SK-MEL-5 (cell line): Measurements from ENCODE around the gene DENND6B. TPM values are rescaled to one million over a fixed set of nuclear protein-coding genes. Genes with fewer than 3 reads are reported as not detected.
"Not testable (repeated sequence)": the region's sequence is repeated elsewhere in the genome, so short reads cannot be mapped to it uniquely, and the experiment has no call there.

Source experiments
- DNase-seq: peaks from one replicate; pipeline ENCODE4 v3.0.0-alpha.2; 2016; ENCODE audit warnings: low read depth, low spot score
- in situ Hi-C: cut with HindIII; loops from 2 replicates; pipeline ENCODE4 v1.10.0; 2016; ENCODE audit warnings: low sequenced_read_pairs, high pct_unique_total_duplicates, low pct_unique_long_range_greater_than_20kb
- total RNA-seq: library from RNA; depleted of rRNA; stranded (reverse); fragments of >200 nt; shearing (Covaris generic); gene quantifications from 2 replicates; pipeline ENCODE4 v1.2.3, GENCODE V29; 2014

DENND6B gene
- total RNA-seq, 1 experiment from 2014 or later = 0.66 TPM

DNA sequence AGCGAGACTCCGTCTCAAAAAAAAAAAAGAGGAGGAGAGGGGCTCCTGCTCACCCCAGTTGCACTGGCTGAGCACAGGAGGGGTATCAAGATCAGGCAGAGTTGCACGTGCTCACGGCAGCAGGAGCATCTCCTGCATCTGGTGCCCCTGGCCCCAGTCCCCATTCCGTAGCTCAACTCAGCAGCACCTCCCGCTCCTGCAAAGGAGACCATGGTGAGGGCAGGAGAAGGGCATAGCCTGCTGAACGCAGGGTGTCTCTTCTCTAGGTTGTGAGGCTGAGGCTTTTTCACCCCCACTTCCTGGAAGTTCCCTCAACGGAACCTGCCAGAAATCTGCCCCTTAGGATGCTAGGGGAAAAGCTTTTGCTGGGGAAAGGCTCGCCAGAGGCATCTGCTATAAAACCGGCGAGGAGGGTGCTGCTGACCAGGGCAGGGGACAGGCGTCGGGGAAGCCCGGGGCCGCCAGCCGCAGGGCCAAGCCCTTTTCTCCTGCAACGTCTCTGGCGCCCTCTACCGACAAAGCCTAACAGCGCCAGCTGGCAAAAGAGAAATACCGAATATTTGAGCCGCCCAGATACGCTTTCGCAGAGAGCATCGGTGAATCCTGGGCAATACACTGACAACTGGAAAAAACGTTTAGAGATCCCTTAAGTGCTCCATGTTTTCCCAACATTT, 15.3 kb upstream of the DENND6B start:
- peak; percentile 92 for DNase-seq
- in situ Hi-C loops = no loop called here

DNA sequence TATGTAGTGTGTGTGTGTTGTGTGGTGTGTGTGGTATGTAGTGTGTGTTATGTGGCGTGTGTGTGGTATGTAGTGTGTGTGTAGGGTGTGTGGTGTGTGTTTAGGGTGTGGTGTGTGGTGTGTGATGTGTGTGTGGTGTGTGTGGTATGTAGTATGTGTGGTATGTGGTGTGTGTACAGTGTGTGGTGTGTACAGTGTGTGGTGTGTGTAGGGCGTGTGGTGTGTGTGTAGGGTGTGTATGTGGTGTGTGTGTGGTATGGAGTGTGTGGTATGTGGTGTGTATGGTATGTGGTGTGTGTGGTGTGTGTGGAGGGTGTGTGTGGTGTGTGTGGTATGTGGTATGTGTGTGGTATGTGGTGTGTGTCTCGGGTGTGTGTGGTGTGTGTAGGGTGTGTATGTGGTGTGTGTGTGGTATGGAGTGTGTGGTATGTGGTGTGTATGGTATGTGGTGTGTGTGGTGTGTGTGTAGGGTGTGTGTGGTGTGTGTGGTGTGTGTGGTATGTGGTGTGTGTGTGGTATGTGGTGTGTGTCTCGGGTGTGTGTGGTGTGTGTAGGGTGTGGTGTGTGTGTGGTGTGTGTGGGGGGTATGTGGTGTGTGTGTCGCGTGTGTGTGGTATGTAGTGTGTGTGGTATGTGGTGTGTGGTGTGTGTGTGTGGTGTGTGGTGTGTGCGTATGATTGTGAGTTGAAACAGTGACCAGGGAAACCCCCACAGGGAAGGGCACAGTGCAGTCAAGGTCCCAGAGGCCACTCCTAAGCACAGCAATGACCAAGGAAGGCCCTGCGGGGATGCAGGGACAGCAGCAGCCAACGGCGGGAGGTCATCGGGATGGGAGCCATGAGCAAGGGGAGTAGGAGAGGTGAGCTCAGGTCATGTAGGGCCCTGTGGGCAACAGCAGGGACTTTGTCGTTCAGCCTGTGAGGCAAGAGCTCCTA, 13.4 kb upstream of the DENND6B start:
- in situ Hi-C loops = no loop called here
- DNase-seq = peak; percentile 28

DNA sequence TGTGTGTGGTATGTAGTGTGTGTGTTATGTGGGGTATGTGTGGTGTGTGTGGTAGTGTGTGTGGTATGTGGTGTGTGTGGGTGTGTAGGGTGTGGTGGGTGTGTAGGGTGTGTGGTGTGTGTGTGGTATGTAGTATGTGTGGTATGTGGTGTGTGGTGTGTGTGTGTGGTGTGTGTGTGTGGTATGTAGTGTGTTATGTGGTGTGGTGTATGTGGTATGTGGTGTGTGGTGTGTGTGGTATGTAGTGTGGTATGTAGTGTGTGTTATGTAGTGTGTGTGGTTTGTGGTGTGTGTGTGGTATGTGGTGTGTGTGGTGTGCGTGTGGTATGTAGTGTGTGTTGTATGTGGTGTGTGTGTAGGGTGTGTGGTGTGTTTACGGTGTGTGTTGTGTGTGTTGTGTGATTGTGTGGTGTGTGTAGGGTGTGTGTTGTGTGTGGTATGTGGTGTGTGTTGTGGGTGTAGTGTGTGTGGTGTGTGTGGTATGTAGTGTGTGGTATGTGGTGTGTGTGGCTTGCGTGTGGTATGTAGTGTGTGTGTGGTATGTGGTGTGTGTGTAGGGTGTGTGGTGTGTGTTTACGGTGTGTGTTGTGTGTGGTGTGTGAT, 12.1 kb upstream of the DENND6B start:
- DNase-seq = no peak
- in situ Hi-C loops = no loop called here

DNA sequence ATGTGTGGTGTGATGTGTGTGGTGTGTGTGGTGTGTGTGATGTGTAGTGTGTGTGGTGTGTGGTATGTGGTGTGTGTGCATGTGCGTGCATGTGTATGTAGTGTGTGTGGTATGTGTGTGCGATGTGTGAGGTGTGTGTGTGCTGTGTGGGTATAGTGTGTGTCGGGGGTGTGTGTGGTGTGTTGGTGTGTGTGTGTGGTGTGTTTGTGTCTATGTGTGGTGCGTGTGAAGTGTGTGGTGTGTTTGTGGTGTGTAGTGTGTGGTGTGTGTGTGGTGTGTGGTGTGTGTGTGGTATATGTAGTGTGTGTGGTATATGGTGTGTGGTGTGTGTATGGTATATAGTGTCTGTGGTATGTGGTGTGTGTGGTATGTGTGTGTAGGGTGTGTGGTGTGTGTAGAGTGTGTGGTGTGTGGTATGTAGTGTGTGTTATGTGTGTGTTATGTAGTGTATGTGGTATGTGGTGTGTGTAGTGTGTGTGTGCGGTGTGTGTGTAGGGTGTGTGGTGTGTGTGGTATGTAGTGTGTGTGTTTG, 11.3 kb upstream of the DENND6B start:
- in situ Hi-C loops = no loop called here

DNA sequence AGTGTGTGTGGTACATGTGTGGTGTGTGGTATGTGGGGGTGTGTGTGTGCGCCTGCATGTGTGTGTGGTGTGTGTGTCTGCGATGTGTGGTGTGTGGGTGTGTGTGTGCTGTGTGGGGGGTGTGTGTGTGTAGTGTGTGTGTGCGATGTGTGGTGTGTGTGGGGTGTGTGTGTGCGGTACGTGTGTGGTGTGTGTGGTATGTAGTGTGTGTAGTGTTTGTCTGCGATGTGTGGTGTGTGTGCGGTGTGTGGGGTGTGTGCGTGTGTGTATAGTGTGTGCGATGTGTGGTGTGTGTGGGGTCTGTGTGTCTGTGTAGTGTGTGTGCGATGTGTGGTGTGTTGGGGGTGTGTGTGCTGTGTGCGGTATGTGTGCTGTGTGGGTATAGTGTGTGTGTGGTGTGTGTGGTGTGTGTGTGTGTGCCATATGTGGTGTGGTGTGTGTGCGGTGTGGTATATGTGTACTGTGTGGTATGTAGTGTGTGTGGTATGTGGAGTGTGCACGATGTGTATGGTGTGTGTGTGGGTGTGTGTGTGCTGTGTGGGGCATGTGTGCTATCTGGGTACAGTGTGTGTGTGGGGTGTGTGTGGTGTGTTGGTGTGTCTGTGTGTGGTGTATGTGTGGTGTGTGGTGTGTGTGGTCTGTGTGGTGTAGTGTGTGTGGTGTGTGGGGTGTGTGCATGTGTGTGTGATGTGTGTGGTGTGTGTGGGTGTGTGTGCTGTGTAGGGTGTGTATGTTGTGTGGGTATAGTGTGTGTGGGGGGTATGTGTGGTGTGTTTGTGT, 10.6 kb upstream of the DENND6B start:
- in situ Hi-C loops = no loop called here
- DNase-seq = no peak

More for the DNA sequence above, 11.3 kb upstream of the DENND6B start:
- no peak for DNase-seq

DNA sequence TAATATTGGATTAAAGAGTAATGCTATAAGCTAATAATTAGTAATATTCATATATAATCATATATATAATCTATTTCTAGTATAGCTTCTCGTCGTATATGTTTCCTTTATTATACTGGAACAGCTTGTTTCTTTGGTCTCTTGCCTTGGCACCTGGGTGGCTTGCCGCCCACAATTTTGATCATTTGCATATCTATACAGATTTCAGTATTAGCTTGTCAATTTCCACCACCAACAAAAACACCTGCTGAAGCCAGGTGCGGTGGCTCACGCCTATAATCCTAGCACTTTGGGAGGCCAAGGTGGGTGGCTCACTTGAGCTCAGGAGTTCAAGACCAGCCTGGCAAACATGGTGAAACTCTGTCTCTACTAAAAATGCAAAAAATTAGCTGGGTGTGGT, 7.6 kb upstream of the DENND6B start:
- DNase-seq, in situ Hi-C loops: not testable (repeated sequence)

DNA sequence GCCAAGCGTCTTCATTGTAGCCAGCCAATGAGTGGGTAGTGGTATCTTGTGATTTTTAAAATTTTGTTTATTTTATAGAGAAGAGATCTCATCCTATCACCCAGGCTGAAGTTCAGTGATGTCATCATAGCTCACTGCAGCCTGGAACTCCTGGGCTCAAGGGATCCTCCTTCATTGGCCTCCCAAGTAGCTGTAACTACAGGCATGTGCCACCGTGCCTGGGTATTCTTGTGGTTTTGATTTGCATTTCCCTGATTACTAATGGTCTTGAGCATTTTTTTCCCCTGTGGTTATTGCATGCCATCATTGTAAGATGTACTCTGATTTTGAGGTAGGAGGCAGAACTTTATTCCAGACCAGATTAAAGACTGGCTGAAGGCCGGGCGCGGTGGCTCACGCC, 2.4 kb upstream of the DENND6B start:
- DNase-seq = no peak
- in situ Hi-C loops = no loop called here

DNA sequence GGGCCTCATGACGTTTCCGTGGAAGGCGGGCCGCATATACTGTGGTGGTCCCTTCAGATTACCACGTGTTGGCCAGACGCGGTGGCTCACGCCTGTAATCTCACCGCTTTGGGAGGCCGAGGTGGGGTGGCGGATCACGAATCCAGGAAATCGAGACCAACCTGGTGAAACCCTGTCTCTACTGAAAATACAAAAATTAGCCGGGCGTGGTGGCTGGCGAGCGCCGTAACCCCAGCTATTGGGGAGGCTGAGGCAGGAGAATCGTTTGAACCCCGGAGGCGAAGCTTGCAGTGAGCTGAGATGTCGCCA, 853 bp upstream of the DENND6B start:
- in situ Hi-C loops = no loop called here
- DNase-seq = no peak

DNA sequence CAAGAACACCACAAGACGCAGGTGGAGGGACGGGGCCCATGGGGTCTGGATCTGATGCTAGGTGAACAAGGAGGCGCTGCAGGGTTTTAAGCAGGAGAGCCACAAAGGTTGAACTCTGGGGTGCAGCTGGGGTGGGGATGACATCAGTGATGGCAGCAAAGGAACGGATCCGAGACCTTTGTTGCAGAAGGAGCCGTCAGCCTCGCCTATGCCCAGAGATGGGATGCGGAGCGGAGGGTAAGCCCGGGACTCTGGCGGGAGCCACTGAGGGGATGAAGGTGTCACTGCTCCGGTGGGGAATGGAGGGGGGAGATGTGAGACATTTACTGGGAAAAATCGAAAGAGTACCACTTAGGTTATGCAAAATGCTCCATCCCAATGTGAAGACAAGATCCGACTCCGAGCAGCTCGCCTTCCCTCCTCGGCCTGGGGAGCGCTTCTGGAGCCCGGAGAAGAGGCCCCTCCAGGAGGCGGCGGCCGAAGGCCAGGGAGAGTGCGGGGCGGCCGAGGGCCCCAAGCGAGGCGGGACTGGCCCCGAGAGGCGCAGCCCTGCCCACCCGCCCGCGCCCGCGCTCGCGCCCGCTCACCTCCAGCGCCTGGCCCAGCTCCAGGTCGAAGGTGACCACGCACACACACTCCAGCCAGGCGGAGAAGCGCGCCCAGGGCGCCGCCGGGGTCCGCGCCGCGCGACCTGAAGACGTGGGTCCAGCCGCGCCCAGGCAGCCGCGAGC, 422 bp downstream of the DENND6B start:
- DNase-seq = no peak
- in situ Hi-C loops = no loop called here

DNA sequence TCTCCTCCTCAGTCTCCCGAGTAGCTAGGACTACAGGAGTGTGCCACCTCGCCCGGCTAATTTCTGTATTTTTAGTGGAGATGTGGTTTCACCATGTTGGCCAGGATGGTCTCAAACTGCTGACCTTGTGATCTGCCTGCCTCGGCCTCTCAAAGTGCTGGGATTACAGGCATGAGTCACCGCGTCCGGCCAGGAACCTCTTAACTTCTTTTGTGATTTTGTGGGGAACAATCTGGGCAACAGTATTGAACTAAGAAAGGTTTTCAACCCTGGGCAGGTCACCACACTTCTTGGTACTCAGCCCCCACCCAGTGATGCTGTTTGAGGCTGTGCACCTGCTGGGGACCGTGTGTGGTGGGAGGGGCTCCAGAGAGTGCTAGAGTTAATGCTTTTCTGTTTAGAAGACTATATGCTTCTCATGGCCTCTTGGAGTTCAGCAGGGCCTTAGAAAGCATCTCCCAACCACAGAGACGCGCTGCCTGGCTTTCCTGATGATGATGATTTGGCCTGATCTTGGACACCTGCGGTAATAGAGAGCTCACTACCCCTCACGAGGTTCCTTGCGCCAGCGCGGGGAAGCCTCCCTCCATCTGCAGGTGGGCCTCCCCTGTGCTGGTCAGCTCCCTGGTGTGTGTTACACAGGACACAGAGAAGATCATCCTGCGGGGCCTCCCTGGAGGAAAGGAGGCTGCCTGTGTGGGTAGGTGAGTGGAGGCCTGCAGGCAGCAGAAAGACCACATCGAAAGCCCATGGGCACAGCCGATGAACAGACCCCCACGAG, 1.2 kb downstream of the DENND6B start:
- no peak for DNase-seq
- in situ Hi-C loops = no loop called here

DNA sequence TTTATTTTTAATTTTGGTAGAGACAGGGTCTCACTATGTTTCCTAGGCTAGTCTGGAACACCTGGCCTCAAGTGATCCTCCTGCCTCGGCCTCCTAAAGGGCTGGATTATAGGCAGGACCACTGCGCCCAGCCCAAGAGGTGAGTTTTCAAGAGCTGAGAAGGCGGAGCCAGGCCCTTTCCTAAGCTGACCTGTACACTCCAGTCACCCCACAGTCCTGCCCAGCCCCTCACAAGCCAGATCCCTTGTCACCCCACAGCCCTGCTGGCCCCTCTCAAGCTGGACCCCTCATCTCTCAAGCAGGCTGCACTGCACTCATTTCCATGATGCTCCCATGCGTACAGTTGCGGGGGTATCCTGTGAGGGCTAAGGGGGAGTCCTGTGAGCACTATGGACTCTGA, 2.9 kb downstream of the DENND6B start:
- in situ Hi-C loops = no loop called here
- no peak for DNase-seq

DNA sequence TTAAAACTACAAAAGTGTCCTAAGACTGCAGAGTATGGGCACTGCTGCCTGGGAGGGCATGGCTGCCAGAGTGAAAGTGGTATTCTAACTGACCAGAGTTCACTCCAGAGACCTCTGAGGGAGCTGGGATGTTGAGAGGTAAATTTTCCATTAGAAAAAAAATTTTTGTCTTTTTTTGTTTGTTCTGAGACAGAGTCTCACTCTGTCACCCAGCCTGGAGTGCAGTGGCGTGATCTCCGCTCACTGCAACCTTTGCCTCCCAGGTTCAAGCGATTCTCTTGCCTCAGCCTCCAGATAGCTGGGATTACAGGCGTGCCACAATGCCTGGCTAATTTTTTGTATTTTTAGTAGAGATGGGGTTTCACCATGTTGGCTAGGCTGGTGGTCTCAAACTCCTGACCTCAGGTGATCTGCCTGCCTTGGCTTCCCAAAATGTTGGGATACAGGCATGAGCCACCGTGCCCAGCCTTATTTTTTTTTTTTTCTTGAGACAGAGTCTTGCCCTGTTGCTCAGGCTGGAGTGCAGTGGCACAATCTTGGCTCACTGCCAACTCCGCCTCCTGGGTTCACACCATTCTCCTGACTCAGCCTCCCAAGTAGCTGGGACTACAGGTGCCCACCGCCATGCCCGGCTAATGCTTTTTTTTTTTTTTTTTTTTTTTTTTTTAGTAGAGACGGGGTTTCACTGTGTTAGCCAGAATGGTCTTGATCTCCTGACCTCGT, 4.3 kb downstream of the DENND6B start:
- in situ Hi-C loops, DNase-seq: not testable (repeated sequence)

DNA sequence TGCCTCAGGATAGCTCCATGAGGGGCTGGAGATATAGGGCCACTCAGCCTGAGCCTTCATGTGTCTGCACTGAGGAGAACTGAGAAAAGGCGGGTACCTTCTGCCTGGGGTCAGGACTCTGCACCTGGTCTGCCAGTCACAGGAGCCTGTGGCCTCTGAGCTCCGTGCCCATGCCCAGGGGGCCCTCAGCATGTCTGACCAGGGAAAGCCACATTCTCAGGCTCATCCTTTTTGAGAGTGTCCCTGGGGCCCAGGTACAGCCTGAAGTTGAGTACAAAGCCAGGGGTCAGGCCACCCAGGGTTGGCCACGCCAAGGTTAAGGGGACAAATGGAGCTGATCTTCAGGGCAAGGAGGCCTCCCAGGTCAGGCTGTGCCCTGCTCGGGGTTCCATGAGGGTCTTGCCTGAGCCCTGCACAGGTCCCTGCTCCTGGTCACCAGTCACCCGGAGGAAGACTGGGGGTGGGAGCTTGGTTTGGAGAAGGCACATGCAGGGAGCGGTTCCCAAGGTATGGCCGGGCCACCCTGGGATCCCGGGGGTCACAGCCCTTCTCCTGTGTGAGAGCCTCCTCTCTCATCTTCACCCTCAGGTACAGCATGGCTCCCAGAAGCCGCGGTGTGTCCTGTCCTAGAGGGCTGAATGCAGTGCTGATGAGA, 6.0 kb downstream of the DENND6B start:
- in situ Hi-C loops = no loop called here
- no peak for DNase-seq

DNA sequence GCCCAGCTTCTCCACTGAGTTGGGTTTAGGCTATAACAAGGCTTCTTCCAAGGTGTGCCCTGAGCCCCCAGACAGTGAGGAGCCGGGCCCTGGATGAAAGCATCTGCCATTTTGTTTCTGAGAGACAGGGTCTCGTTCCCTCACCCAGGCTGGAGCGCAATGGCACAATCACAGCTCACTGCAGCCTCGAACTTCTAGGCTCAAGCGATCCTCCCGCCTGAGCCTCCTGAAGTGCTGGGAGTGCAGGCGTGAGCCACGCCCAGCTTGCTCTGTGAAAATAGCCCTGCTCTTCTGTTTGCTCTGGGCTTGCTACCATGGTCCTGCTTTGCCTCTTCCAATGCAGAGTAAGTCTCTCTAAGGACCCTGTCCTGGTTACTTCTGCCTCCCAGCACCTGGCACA, 6.7 kb downstream of the DENND6B start:
- in situ Hi-C loops = no loop called here
- DNase-seq = no peak

DNA sequence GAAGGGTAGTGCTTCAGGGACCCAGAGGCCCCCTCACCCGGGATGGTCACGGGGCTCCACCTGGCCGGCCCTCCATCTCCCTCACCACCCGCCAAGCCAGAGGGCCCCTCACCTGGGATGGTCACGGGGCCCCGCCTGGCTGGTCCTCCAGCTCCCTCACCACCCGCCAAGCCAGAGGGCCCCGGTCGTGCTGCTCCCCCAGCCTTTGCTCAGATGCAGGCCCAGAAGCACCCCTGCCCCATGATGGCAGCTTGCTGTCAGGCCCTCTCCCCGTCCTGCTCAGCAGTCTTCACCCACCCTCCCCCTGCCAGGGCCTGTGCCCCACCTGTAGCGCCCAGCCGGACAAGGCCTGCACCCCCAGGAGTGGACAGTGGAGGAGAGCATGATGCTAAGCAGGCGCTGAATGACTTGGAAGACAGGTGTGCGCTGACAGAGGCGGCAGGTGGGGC, 7.3 kb downstream of the DENND6B start:
- DNase-seq = no peak

More for the DNA sequence above, 7.3 kb downstream of the DENND6B start:
- in situ Hi-C loops = no loop called here
